Progenitor cell of endocrine pancreas (in vitro differentiated cells): ENCODE data around the gene MGA. TPM values are rescaled to one million over a fixed set of nuclear protein-coding genes. Genes with fewer than 3 reads are reported as not detected.

Experiments used
- DNase-seq: peaks from one replicate; pipeline ENCODE4 v3.0.0; 2021; ENCODE audit warnings: low spot score; ENCODE audit not compliant: unreplicated experiment
- H3K27ac Mint-ChIP-seq: 2 replicates; pipeline ENCODE4 v1.8.0; 2021; ENCODE audit warnings: mild to moderate bottlenecking, moderate library complexity, mixed read lengths
- H3K27me3 Mint-ChIP-seq: 2 replicates; pipeline ENCODE4 v1.8.0; 2021; ENCODE audit warnings: mixed read lengths
- H3K36me3 Mint-ChIP-seq: 2 replicates; pipeline ENCODE4 v1.8.0; 2022; ENCODE audit warnings: mixed read lengths; ENCODE audit not compliant: insufficient read depth
- H3K4me1 Mint-ChIP-seq: 2 replicates; pipeline ENCODE4 v1.8.0; 2021; ENCODE audit warnings: low read depth, mixed read lengths
- H3K4me3 Mint-ChIP-seq: 2 replicates; pipeline ENCODE4 v1.8.0; 2021; ENCODE audit warnings: low read depth, mild to moderate bottlenecking, moderate library complexity, mixed read lengths
- H3K9me3 Mint-ChIP-seq: 2 replicates; pipeline ENCODE4 v1.8.0; 2021; ENCODE audit warnings: low read depth, mixed read lengths
- CTCF ChIP-seq: fragments of 200-600 bp; sonication (generic); IDR thresholded peaks from one replicate; pipeline ENCODE4 v1.5.0; 2021; ENCODE audit warnings: antibody characterized with exemption, mild to moderate bottlenecking; ENCODE audit not compliant: unreplicated experiment
- total RNA-seq: library from RNA; stranded (reverse); gene quantifications from 2 replicates; pipeline ENCODE4 v1.2.1, GENCODE V29; 2021

MGA gene
- total RNA-seq, 1 donor from 2014 or later, result 71.2 TPM

DNA sequence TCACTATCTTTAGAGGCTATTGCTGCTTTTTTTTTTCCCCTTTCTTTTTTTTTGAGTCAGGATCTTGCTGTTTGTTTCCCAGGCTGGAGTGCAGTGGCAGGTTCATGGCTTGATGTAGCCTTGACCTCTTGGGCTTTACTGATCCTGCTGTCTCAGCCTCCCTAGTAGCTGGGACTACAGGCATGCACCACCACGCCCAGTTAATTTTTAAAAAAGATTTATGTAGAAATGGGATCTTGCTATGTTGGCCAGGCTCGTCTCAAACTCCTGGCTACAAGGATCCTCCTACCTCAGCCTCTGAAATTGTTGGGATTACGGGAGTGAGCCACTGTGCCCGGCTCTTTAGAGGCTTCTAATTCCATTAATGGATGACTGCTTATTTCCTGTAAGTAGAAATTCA, 15.1 kb downstream of the MGA start:
- TF ChIP-seq CTCF, result no peak
- peaks cover 13% of the 10 kb centered on the region for H3K9me3 Mint-ChIP-seq
- no peak overlapping the region for H3K4me3 Mint-ChIP-seq
- H3K4me1 Mint-ChIP-seq, result peaks cover 6% of the 10 kb centered on the region
- peaks cover 24% of the 10 kb centered on the region for H3K36me3 Mint-ChIP-seq
- DNase-seq, result no peak
- H3K27ac Mint-ChIP-seq, result no peak overlapping the region
- no peaks in the 10 kb centered on the region for H3K27me3 Mint-ChIP-seq

DNA sequence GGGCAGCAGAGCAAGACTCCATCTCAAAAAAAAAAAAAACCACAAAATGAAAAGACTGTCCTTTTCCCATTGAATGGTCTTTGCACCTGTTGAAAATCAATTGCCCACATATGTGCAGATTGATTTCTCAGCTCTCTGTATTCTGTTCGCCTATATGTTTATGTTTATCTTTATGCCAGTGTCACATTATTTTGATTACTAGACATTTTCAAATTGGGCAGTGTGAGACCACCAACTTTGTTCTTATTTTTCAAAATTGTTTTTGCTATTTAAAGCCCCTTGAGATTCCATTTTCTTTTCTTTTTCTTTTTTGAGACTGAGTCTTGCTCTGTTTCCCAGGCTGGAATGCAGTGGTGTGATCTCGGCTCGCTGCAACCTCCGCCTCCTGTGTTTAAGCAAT, 18.5 kb downstream of the MGA start:
- Mint-ChIP-seq H3K4me3 (no peak overlapping the region), H3K4me1 (no peaks in the 10 kb centered on the region), H3K9me3 (peaks cover 13% of the 10 kb centered on the region), H3K27ac (no peak overlapping the region), H3K27me3 (no peaks in the 10 kb centered on the region), H3K36me3 (peaks cover 23% of the 10 kb centered on the region)
- no peak for DNase-seq
- no peak for TF ChIP-seq CTCF

DNA sequence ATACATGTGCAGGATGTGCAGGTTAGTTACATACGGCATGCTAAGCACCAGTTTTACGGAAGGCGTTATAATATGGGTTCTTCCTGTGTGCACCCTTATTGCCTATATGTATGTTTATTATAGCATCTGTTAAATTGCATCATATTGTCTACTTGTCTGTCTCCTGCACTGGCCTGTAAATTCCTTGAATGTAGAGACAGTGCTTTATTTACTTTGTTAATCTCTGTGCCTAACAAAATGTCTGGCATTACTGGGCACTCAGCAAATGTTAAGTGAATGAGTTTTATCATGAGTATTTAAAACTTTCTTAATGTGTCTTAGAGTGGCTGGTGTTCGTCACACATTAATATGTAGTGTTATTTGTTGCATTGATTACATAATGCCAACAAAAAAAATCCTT, 23.8 kb downstream of the MGA start:
- TF ChIP-seq CTCF, result no peak
- no peak overlapping the region for H3K27ac Mint-ChIP-seq

GRCh38 chr15:41688671-41689070, 28.5 kb downstream of the MGA start:
- no peak for DNase-seq
- H3K4me3 Mint-ChIP-seq, result no peak overlapping the region
- TF ChIP-seq CTCF, result no peak
- H3K27me3 Mint-ChIP-seq, result no peaks in the 10 kb centered on the region
- no peaks in the 10 kb centered on the region for H3K9me3 Mint-ChIP-seq
- peaks cover 31% of the 10 kb centered on the region for H3K4me1 Mint-ChIP-seq
- H3K27ac Mint-ChIP-seq, result no peak overlapping the region
- peaks cover 1% of the 10 kb centered on the region for H3K36me3 Mint-ChIP-seq

More for the DNA sequence above, 23.8 kb downstream of the MGA start:
- Mint-ChIP-seq H3K4me1 (peaks cover 22% of the 10 kb centered on the region), H3K9me3 (peaks cover 8% of the 10 kb centered on the region), H3K27me3 (no peaks in the 10 kb centered on the region), H3K4me3 (no peak overlapping the region), H3K36me3 (peaks cover 12% of the 10 kb centered on the region)
- DNase-seq, result no peak

DNA sequence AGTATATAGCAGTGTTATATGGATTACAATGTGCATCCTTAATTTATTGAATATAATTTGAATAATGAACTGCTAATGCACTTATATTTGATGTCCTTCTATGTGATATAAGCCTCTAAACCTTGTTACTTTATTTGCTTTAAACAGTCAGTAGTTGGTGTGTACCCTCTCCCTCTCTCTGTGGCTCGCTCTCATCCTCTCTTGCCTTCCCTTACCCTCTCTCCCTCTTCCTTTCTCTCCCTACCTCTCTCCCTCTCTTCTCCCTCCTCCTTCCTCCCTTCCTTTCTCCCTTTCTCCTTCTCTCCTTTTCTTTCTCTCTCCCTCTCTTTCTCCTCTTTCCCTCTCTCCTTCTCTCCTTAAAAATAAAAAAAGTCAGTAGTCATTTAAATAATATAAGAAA, 28.9 kb downstream of the MGA start:
- no peak for DNase-seq
- H3K27me3 Mint-ChIP-seq, result no peaks in the 10 kb centered on the region
- H3K4me3 Mint-ChIP-seq, result no peak overlapping the region
- peaks cover 1% of the 10 kb centered on the region for H3K36me3 Mint-ChIP-seq
- H3K27ac Mint-ChIP-seq, result no peak overlapping the region
- peaks cover 29% of the 10 kb centered on the region for H3K4me1 Mint-ChIP-seq
- TF ChIP-seq CTCF, result no peak
- no peaks in the 10 kb centered on the region for H3K9me3 Mint-ChIP-seq
